GM12878 (cell line): Measurements from ENCODE around the gene STK32B. TPM values are rescaled to one million over a fixed set of nuclear protein-coding genes. Genes with fewer than 3 reads are reported as not detected.

Experiments
- ATAC-seq: fragments of 200-7000 bp; cut with Tn5 transposase; 3 replicates; pipeline ENCODE4 v1.9.1; 2020; ENCODE audit warnings: mild to moderate bottlenecking, moderate library complexity
- BruUV-seq: library from RNA; stranded (reverse); fragments of 400-500 nt; replicated peaks from 2 replicates; lab custom pipeline; 2021; lab: Mats Ljungman, UMichigan
- CTCF ChIA-PET: fragments of 300-600 bp; sonication (Branson Sonifier 250); formaldehyde crosslinking; extraction: SDS; loops from one replicate; lab custom pipeline; 2021; ENCODE audit warnings: inconsistent platforms; lab: Yijun Ruan, JAX
- POLR2A ChIA-PET: fragments of 350-600 bp; formaldehyde crosslinking; extraction: SDS; loops from one replicate; lab custom pipeline; 2021; ENCODE audit warnings: inconsistent platforms; lab: Charles Lee
- RAD21 ChIA-PET: fragments of 300-600 bp; sonication (Branson Sonifier 250); formaldehyde crosslinking; loops from one replicate; lab custom pipeline; 2023; ENCODE audit warnings: antibody characterized with exemption; ENCODE audit not compliant: unreplicated experiment; lab: Charles Lee
- SMC1A ChIA-PET: fragments of 300-600 bp; sonication (Branson Sonifier 250); formaldehyde crosslinking; loops from one replicate; lab custom pipeline; 2023; ENCODE audit not compliant: unreplicated experiment, uncharacterized antibody; lab: Charles Lee
- DNase-seq: peaks from one replicate; pipeline ENCODE4 v3.0.0-alpha.2; 2011; ENCODE audit warnings: low read depth, low spot score
- FAIRE-seq: peaks from 3 replicates; lab custom pipeline; 2011; peaks lifted over from hg19 to GRCh38; lab: Jason Lieb, UNC
- H2AFZ ChIP-seq: 2 replicates; pipeline ENCODE4 v1.6.0; 2011; ENCODE audit warnings: low read depth, low read length, control low read depth; ENCODE audit not compliant: control insufficient read depth
- H3K27ac ChIP-seq: 2 replicates; pipeline ENCODE4 v1.5.1; 2011; ENCODE audit warnings: control low read depth; ENCODE audit not compliant: control insufficient read depth, insufficient read depth
- H3K27me3 ChIP-seq, 2 experiments: replicated peaks in 1 of 2; 2 replicates each; pipeline versions ENCODE4 v1.6.0 to v1.6.1; 2011; ENCODE audit warnings: low read length in 1 of 2; ENCODE audit not compliant: control insufficient read depth in 2 of 2, insufficient read depth in 2 of 2
- H3K36me3 ChIP-seq, 2 experiments: 2 replicates each; pipeline ENCODE4 v1.5.1; 2011; ENCODE audit warnings: low read length in 1 of 2; ENCODE audit not compliant: control insufficient read depth in 2 of 2, insufficient read depth in 2 of 2
- H3K4me1 ChIP-seq: 2 replicates; pipeline ENCODE4 v1.6.1; 2011; ENCODE audit warnings: mild to moderate bottlenecking, low read length, moderate library complexity, mixed read lengths; ENCODE audit not compliant: control insufficient read depth, insufficient read depth
- H3K4me2 ChIP-seq: 2 replicates; pipeline ENCODE4 v1.6.0; 2011; ENCODE audit warnings: control low read depth; ENCODE audit not compliant: control insufficient read depth, insufficient read depth
- H3K4me3 ChIP-seq: fragments of 200-600 bp; sonication (generic); 2 replicates; pipeline ENCODE4 v1.5.1; 2016
- H3K79me2 ChIP-seq: 2 replicates; pipeline ENCODE4 v1.6.0; 2011; ENCODE audit warnings: low read length; ENCODE audit not compliant: control insufficient read depth, insufficient read depth
- H3K9ac ChIP-seq: 2 replicates; pipeline ENCODE4 v1.8.0; 2011; ENCODE audit warnings: low read length, control low read depth, mixed read lengths; ENCODE audit not compliant: control insufficient read depth, insufficient read depth
- H3K9me3 ChIP-seq: replicated peaks from 3 replicates; pipeline ENCODE4 v1.5.1; 2011; ENCODE audit warnings: mild to moderate bottlenecking, low read length; ENCODE audit not compliant: control insufficient read depth, insufficient read depth
- H4K20me1 ChIP-seq: 2 replicates; pipeline ENCODE4 v1.6.0; 2011; ENCODE audit not compliant: control insufficient read depth, insufficient read depth
- BRCA1 ChIP-seq: IDR thresholded peaks from 2 replicates; pipeline ENCODE4 v1.6.1; 2011; ENCODE audit warnings: low read depth, low read length, improper control_type of control experiment
- CUX1 ChIP-seq: IDR thresholded peaks from 2 replicates; pipeline ENCODE4 v1.6.1; 2012; ENCODE audit warnings: improper control_type of control experiment, low read depth, low read length; ENCODE audit not compliant: insufficient replicate concordance
- MAX ChIP-seq: IDR thresholded peaks from 2 replicates; pipeline ENCODE4 v1.6.1; 2012; ENCODE audit warnings: low read depth, low read length, improper control_type of control experiment
- POU2F2 ChIP-seq: IDR thresholded peaks from 3 replicates; pipeline ENCODE4 v1.6.1; 2011; ENCODE audit warnings: low read depth, mild to moderate bottlenecking, low read length, borderline replicate concordance
- RAD21 ChIP-seq: IDR thresholded peaks from 2 replicates; pipeline ENCODE4 v1.6.1; 2011; ENCODE audit warnings: mild to moderate bottlenecking, low read depth, low read length, moderate library complexity; ENCODE audit not compliant: insufficient read depth
- SUZ12 ChIP-seq: fragments of 200-600 bp; sonication (generic); IDR thresholded peaks from one replicate; pipeline ENCODE4 v1.6.1; 2018; ENCODE audit warnings: antibody characterized with exemption, mild to moderate bottlenecking; ENCODE audit not compliant: unreplicated experiment
- TCF7 ChIP-seq: IDR thresholded peaks from 2 replicates; pipeline ENCODE4 v1.6.1; 2014; ENCODE audit warnings: antibody characterized with exemption, borderline replicate concordance
- YBX1 ChIP-seq: fragments of 450-650 bp; IDR thresholded peaks from 2 replicates; pipeline ENCODE4 v1.6.1; 2016; ENCODE audit warnings: antibody characterized with exemption
- YY1 ChIP-seq: IDR thresholded peaks from 2 replicates; pipeline ENCODE4 v1.6.1; 2011; ENCODE audit warnings: low read depth, mild to moderate bottlenecking, low read length
- ZNF274 ChIP-seq: IDR thresholded peaks from one replicate; pipeline ENCODE4 v1.8.0; 2011; ENCODE audit not compliant: insufficient read length, insufficient read depth
- WGBS: methylation state at CpG from one replicate; pipeline ENCODE4 v1.1.6; 2016; ENCODE audit warnings: low lambda C conversion rate; ENCODE audit not compliant: insufficient replicate concordance, insufficient coverage; ENCODE audit errors: missing lambda C conversion rate; 5-methylcytosine and 5-hydroxymethylcytosine counted together
- in situ Hi-C: fragments of 300-500 bp; cut with MboI; formaldehyde crosslinking; loops from 9 replicates; pipeline ENCODE4 v1.14.3; 2018; ENCODE audit warnings: mixed read lengths
- intact Hi-C: fragments of 100-400 bp; cut with micrococcal nuclease; formaldehyde crosslinking; loops from one replicate; pipeline ENCODE4 v1.14.2; 2022; ENCODE audit not compliant: unreplicated experiment
- polyA plus RNA-seq, 11 experiments: library from polyadenylated mRNA; depleted of rRNA in 4 of 11; unstranded in 6 of 11; stranded (reverse) in 5 of 11; fragments of >200 nt; fragmentation: Nextera tagmentation in 4 of 11; fragmentation: Illumina TruSeq in 1 of 11; extraction: Ambion mirVana in 4 of 11; extraction: Trizol in 1 of 11; gene quantifications; 1 replicate in 1 of 11; 2 replicates in 10 of 11; pipeline versions ENCODE4 v1.2.1 to v1.2.3, GENCODE V29; 2011 to 2016; ENCODE audit warnings: inconsistent platforms in 2 of 11, missing spikeins in 2 of 11, low read depth in 1 of 11
- total RNA-seq, 4 experiments: library from RNA; depleted of rRNA in 3 of 4; stranded (reverse); fragments of >200 nt in 3 of 4; fragmentation: Illumina TruSeq in 1 of 4; extraction: Trizol in 1 of 4; gene quantifications; 2 replicates each; pipeline versions ENCODE4 v1.2.1 to v1.2.3, GENCODE V29; 2013 to 2021
- TF ChIP-seq, protein P1 (sequence below): IDR thresholded peaks from 2 replicates; pipeline ENCODE4 v1.6.1; 2012; ENCODE audit warnings: low read depth, low read length, improper control_type of control experiment

STK32B gene
- total and polyA plus RNA-seq, 10 of the 15 experiments (the other 5 are each of a cell fraction or from before 2014, with no cell fraction given): 0.04 to 0.12 (median 0.08) TPM; not detected in 7

DNA sequence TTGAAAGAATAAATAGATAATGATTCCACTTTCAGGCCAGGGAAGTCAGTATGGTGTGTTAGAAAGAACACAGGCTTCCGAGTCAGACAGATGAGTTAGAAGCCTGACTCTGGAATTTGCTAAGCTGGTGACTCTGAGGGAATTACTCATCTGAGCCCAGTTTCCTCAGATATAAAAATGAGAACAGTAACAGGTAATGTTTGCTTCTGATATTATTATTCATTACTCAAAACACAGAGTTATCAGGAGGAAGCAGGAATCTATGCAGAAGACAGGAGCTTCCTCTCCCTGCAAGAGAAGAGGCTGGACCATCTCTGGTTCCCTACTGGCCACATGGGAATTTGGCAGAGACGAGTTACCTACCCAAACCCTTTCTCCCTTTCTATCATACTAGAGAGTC, 494.0 kb downstream of the STK32B start:
- Histone ChIP-seq H3K4me1 (no peaks in the 10 kb centered on the region), H3K36me3 (no peaks in the 10 kb centered on the region), H3K4me3 (no peak overlapping the region), H3K27me3 (no peaks in the 10 kb centered on the region), H3K9ac (no peak overlapping the region), H4K20me1 (no peaks in the 10 kb centered on the region), H2AFZ (no peak overlapping the region), H3K4me2 (no peak overlapping the region), H3K79me2 (no peaks in the 10 kb centered on the region), H3K27ac (no peak overlapping the region), H3K9me3 (no peaks in the 10 kb centered on the region; the same call in 2 of the 3 replicates)
- BruUV-seq: no TSS peak
- ChIA-PET POLR2A (no interaction called here), SMC1A (no interaction called here), CTCF (no interaction called here), RAD21 (no interaction called here)
- no peak for FAIRE-seq
- no peak for TF ChIP-seq POU2F2
- TF ChIP-seq SUZ12: no peak
- no peak for TF ChIP-seq YY1
- TF ChIP-seq, protein P1, sequence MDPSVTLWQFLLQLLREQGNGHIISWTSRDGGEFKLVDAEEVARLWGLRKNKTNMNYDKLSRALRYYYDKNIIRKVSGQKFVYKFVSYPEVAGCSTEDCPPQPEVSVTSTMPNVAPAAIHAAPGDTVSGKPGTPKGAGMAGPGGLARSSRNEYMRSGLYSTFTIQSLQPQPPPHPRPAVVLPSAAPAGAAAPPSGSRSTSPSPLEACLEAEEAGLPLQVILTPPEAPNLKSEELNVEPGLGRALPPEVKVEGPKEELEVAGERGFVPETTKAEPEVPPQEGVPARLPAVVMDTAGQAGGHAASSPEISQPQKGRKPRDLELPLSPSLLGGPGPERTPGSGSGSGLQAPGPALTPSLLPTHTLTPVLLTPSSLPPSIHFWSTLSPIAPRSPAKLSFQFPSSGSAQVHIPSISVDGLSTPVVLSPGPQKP: no peak
- intact Hi-C loops (no loop called here), in situ Hi-C loops (no loop called here)
- 2% methylated on average over 2 of the region's 2 CpGs for WGBS
- ATAC-seq: no peak
- DNase-seq: no peak

DNA sequence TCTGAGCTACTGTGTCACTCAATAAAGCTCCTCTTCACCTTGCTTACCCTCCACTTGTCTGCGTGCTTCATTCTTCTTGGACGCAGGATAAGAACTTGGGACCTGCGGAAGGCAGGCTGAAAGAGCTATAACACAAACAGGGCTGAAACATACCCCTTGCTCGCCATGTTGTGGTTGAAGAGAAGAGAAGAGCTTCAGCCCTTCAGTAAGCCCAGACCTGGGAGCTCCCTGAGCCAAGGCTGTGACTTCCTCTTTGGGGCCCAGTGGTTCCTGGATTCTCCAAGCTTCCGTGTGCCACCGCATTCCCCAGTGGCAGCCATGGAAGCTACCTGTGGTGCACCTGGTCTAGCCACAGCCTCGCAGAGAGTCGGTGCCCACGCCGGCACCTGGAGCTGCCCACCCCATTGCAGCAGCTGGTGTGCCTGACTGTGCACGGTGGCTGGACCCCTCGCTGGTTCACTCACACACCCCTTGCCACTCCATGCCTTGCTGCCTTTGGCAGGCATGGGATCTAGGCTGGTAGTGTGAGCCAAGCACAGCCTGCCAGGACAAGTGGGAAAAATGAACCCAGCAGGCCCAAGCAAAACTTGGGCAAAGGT, 496.5 kb downstream of the STK32B start:
- Histone ChIP-seq H3K27me3 (no peaks in the 10 kb centered on the region), H3K9me3 (no peaks in the 10 kb centered on the region; the same call in 2 of the 3 replicates), H3K4me2 (no peak overlapping the region), H3K36me3 (no peaks in the 10 kb centered on the region), H3K9ac (no peak overlapping the region), H4K20me1 (no peaks in the 10 kb centered on the region), H3K79me2 (no peaks in the 10 kb centered on the region), H3K4me3 (no peak overlapping the region), H3K27ac (no peak overlapping the region), H3K4me1 (no peaks in the 10 kb centered on the region), H2AFZ (no peak overlapping the region)
- ChIA-PET POLR2A (no interaction called here), SMC1A (no interaction called here), CTCF (interaction anchor here (0.6 kb wide), 1 partner anchor 17 kb away, joined by 3 read pairs; no protein-coding TSS in a partner anchor), RAD21 (no interaction called here)
- 58% methylated on average over 12 of the region's 12 CpGs for WGBS
- BruUV-seq: no TSS peak
- DNase-seq: no peak
- no peak for ATAC-seq
- in situ Hi-C loops: no loop called here
- FAIRE-seq: no peak
- intact Hi-C loops: no loop called here
- TF ChIP-seq ZNF274 (no peak), MAX (no peak), CUX1 (no peak), BRCA1 (no peak), TCF7 (no peak), YBX1 (no peak), RAD21 (no peak)
